ENCODE measurements around the gene KLF15. TPM values are rescaled to one million over a fixed set of nuclear protein-coding genes. Genes with fewer than 3 reads are reported as not detected.

Gene KLF15
- total and polyA plus RNA-seq, 9 of the 15 experiments (the other 6 are each of a cell fraction or from before 2014, with no cell fraction given): 0.08 to 4.8 (median 1.2) TPM

- Histone ChIP-seq H3K4me1 (replicated peaks in 1 of 2; ENCODE audit: control insufficient read depth in 2 of 2, insufficient read depth in 2 of 2, low read length in 2 of 2) (no peaks in the 10 kb centered on the region), H3K4me3 (no peak overlapping the region), H4K20me1 (replicated peaks; ENCODE audit: control insufficient read depth, insufficient read depth, low read length) (no peaks in the 10 kb centered on the region), H3K9ac (ENCODE audit: insufficient read depth in 1 of 2, low read depth in 2 of 2, low read length in 2 of 2) (no peak overlapping the region), H3K9me3 (replicated peaks; ENCODE audit: control insufficient read depth, insufficient read depth, low read depth, low read length) (no peaks in the 10 kb centered on the region), H2AFZ (ENCODE audit: low read depth, low read length) (no peak overlapping the region), H3K9me1 (ENCODE audit: control insufficient read depth, insufficient read depth, low read length) (no peaks in the 10 kb centered on the region), H3K36me3 (ENCODE audit: control insufficient read depth, insufficient read depth, low read length) (no peaks in the 10 kb centered on the region), H3K27ac (ENCODE audit: extremely low read depth, low read depth, low read length) (no peak overlapping the region), H3K4me2 (ENCODE audit: insufficient read depth, low read length) (no peak overlapping the region), H3K79me2 (ENCODE audit: control insufficient read depth, insufficient read depth, low read length) (no peaks in the 10 kb centered on the region), H3K27me3 (ENCODE audit: control insufficient read depth in 2 of 2, insufficient read depth in 2 of 2, low read length in 2 of 2) (peaks cover 3 to 42% of the 10 kb centered on the region in 2 experiments; a peak in 4 of 5 replicates)
- intact Hi-C loops (cut with micrococcal nuclease): no loop called here
- no peak for FAIRE-seq
- CTCF ChIA-PET (ENCODE audit: low intra/inter-chr PET ratio): no interaction called here
- WGBS (ENCODE audit: insufficient coverage, low coverage, missing lambda C conversion rate): 9% methylated on average over 10 of the region's 12 CpGs
- in situ Hi-C loops (cut with MboI): no loop called here
- no peak for ATAC-seq
- no peak for DNase-seq (ENCODE audit: extremely low read depth in 1 of 4, low spot score in 3 of 4)
- no TSS peak for BruUV-seq (replicated peaks)
- POLR2A ChIA-PET: interaction anchor here (0.6 kb wide), 1 partner anchor 337 kb away, joined by 4 read pairs; no protein-coding TSS in a partner anchor
- TF ChIP-seq MEF2D (tag; conservative IDR thresholded peaks at IDR 0.05; ENCODE audit: low read depth): no peak
- no peak for TF ChIP-seq BMI1 (IDR thresholded peaks at IDR 0.05; ENCODE audit: low read length)
- TF ChIP-seq RFX5 (IDR thresholded peaks at IDR 0.05; ENCODE audit: low read depth, low read length): no peak
- no peak for TF ChIP-seq AFF1 (IDR thresholded peaks at IDR 0.05; ENCODE audit: low read depth in 1 of 2, partially characterized antibody in 2 of 2)
- no peak for TF ChIP-seq MTA2 (IDR thresholded peaks at IDR 0.05; ENCODE audit: low read depth)
- TF ChIP-seq PTBP1 (IDR thresholded peaks at IDR 0.05; ENCODE audit: low read depth, low read length): no peak
- TF ChIP-seq PHB (CRISPR knock-in tag; IDR thresholded peaks at IDR 0.05): no peak
- TF ChIP-seq ZC3H8 (IDR thresholded peaks at IDR 0.05): no peak
- TF ChIP-seq RBM14 (IDR thresholded peaks at IDR 0.05; ENCODE audit: borderline replicate concordance, insufficient read depth, low read depth, low read length): no peak
- no peak for TF ChIP-seq MIER1 (IDR thresholded peaks at IDR 0.05; ENCODE audit: low read depth)
- no peak for TF ChIP-seq BRD9 (IDR thresholded peaks at IDR 0.05; ENCODE audit: low read depth, partially characterized antibody)
- TF ChIP-seq KDM1A (IDR thresholded peaks at IDR 0.05): no peak
- no peak for TF ChIP-seq ZBTB1 (CRISPR knock-in tag; IDR thresholded peaks at IDR 0.05; ENCODE audit: borderline replicate concordance, low read depth)
- TF ChIP-seq SREBF1 (IDR thresholded peaks at IDR 0.05; ENCODE audit: borderline replicate concordance, low read depth, low read length): no peak
- TF ChIP-seq BCL6 (CRISPR knock-in tag; IDR thresholded peaks at IDR 0.05): no peak
- no peak for TF ChIP-seq SFPQ (IDR thresholded peaks at IDR 0.05; ENCODE audit: low read depth, low read length)
- TF ChIP-seq RBM17 (IDR thresholded peaks at IDR 0.05; ENCODE audit: borderline replicate concordance, low read depth, low read length): no peak
- no peak for TF ChIP-seq ZNF23 (CRISPR knock-in tag; IDR thresholded peaks at IDR 0.05)
- TF ChIP-seq NFRKB (IDR thresholded peaks at IDR 0.05; ENCODE audit: low read depth): no peak
These were observed 47.1 kb downstream of the KLF15 start for GRCh38 chr3:126309861-126310655.
